Stimulated activated CD4-positive, alpha-beta T cell treated with anti-CD3 and anti-CD28 coated beads, Interleukin-15, amount 100 ng/mL, for 48 hours (primary cell): ENCODE measurements around the gene SARDH.
"Not testable (repeated sequence)": the region's sequence is repeated elsewhere in the genome, so short reads cannot be mapped to it uniquely, and the experiment has no call there.

Experiments
- DNase-seq, 2 donors: peaks; one replicate each; pipeline ENCODE4 v3.0.0-alpha.2; 2020; ENCODE audit warnings: low read depth in 2 of 2

SARDH gene

GRCh38 chr9:133777068-133777791, 39.1 kb upstream of the SARDH start:
- no peak for DNase-seq

- DNase-seq, result no peak
Observed at GRCh38 chr9:133775951-133776905, 38.1 kb upstream of the SARDH start.

GRCh38 chr9:133775291-133775690, 37.1 kb upstream of the SARDH start:
- no peak for DNase-seq

GRCh38 chr9:133774799-133775198, 36.6 kb upstream of the SARDH start:
- no peak for DNase-seq

- no peak for DNase-seq
Observed at GRCh38 chr9:133773889-133774655, 35.9 kb upstream of the SARDH start.

GRCh38 chr9:133772581-133772980, 34.4 kb upstream of the SARDH start:
- DNase-seq, result no peak

- no peak for DNase-seq
Observed at GRCh38 chr9:133771486-133772482, 33.6 kb upstream of the SARDH start.

GRCh38 chr9:133770076-133770777, 32.1 kb upstream of the SARDH start:
- DNase-seq, result no peak

GRCh38 chr9:133769511-133770075, 31.4 kb upstream of the SARDH start:
- DNase-seq, result no peak

- no peak for DNase-seq
Observed at GRCh38 chr9:133768859-133769510, 30.8 kb upstream of the SARDH start.

GRCh38 chr9:133768371-133768858, 30.3 kb upstream of the SARDH start:
- no peak for DNase-seq

- DNase-seq, result no peak
Observed at GRCh38 chr9:133767625-133768024, 29.5 kb upstream of the SARDH start.

GRCh38 chr9:133767008-133767407, 28.9 kb upstream of the SARDH start:
- no peak for DNase-seq

- not testable (repeated sequence) for DNase-seq
Observed at GRCh38 chr9:133766234-133766633, 28.1 kb upstream of the SARDH start.

- no peak for DNase-seq
Observed at GRCh38 chr9:133763272-133764183, 25.4 kb upstream of the SARDH start.

GRCh38 chr9:133762488-133763271, 24.5 kb upstream of the SARDH start:
- DNase-seq, result no peak

- DNase-seq, result no peak
Observed at GRCh38 chr9:133761641-133762248, 23.6 kb upstream of the SARDH start.
